Measurements from ENCODE around the gene CPT1B. TPM values are rescaled to one million over a fixed set of nuclear protein-coding genes. Genes with fewer than 3 reads are reported as not detected.
"Not testable (repeated sequence)": the region's sequence is repeated elsewhere in the genome, so short reads cannot be mapped to it uniquely, and the experiment has no call there.

CPT1B gene
- total RNA-seq, 1 donor from 2014 or later = 12.7 TPM

- no peak for TF ChIP-seq CTCF (IDR thresholded peaks at IDR 0.05)
- intact Hi-C loops (cut with DNase I) = no loop called here
- H3K9me3 ChIP-seq = no peaks in the 10 kb centered on the region
- H3K4me3 ChIP-seq = no peak overlapping the region
- ATAC-seq (no peak), DNase-seq (no peak)
- H3K27me3 ChIP-seq = no peaks in the 10 kb centered on the region
- H3K4me1 ChIP-seq = peaks cover 19% of the 10 kb centered on the region
- no peak overlapping the region for H3K27ac ChIP-seq
- peaks cover 38% of the 10 kb centered on the region for H3K36me3 ChIP-seq
Observed at GRCh38 chr22:50522806-50523438, 55.3 kb downstream of the CPT1B start.

GRCh38 chr22:50522208-50522805 lies 55.9 kb downstream of the CPT1B start:
- no peak for TF ChIP-seq CTCF (IDR thresholded peaks at IDR 0.05)
- peaks cover 45% of the 10 kb centered on the region for H3K36me3 ChIP-seq
- no peak overlapping the region for H3K4me3 ChIP-seq
- intact Hi-C loops (cut with DNase I) = no loop called here
- H3K27me3 ChIP-seq = no peaks in the 10 kb centered on the region
- ATAC-seq (no peak), DNase-seq (no peak)
- peaks cover 14% of the 10 kb centered on the region for H3K4me1 ChIP-seq
- H3K27ac ChIP-seq = no peak overlapping the region
- no peaks in the 10 kb centered on the region for H3K9me3 ChIP-seq

GRCh38 chr22:50521710-50522109 lies 56.5 kb downstream of the CPT1B start:
- H3K4me1 ChIP-seq = peaks cover 8% of the 10 kb centered on the region
- DNase-seq (no peak), ATAC-seq (no peak)
- intact Hi-C loops (cut with DNase I) = no loop called here
- no peak overlapping the region for H3K4me3 ChIP-seq
- no peak for TF ChIP-seq CTCF (IDR thresholded peaks at IDR 0.05)
- peaks cover 50% of the 10 kb centered on the region for H3K36me3 ChIP-seq
- no peaks in the 10 kb centered on the region for H3K9me3 ChIP-seq
- no peaks in the 10 kb centered on the region for H3K27me3 ChIP-seq
- no peak overlapping the region for H3K27ac ChIP-seq

- H3K9me3 ChIP-seq = no peaks in the 10 kb centered on the region
- H3K36me3 ChIP-seq = peaks cover 53% of the 10 kb centered on the region
- no peaks in the 10 kb centered on the region for H3K27me3 ChIP-seq
- intact Hi-C loops (cut with DNase I) = no loop called here
- ATAC-seq = no peak
- H3K4me1 ChIP-seq = peaks cover 6% of the 10 kb centered on the region
- no peak overlapping the region for H3K4me3 ChIP-seq
- no peak for DNase-seq
- no peak overlapping the region for H3K27ac ChIP-seq
- no peak for TF ChIP-seq CTCF (IDR thresholded peaks at IDR 0.05)
Observed at GRCh38 chr22:50520826-50521453, 57.3 kb downstream of the CPT1B start.

- DNase-seq; H3K4me3 ChIP-seq; H3K4me1 ChIP-seq; ATAC-seq; intact Hi-C loops (cut with DNase I); H3K27ac ChIP-seq; H3K27me3 ChIP-seq; H3K9me3 ChIP-seq: not testable (repeated sequence)
- H3K36me3 ChIP-seq = peaks cover 53% of the 10 kb centered on the region
Observed at GRCh38 chr22:50520184-50520583, 58.0 kb downstream of the CPT1B start.

GRCh38 chr22:50519151-50519550 lies 59.1 kb downstream of the CPT1B start:
- H3K27ac ChIP-seq = no peak overlapping the region
- H3K9me3 ChIP-seq = no peaks in the 10 kb centered on the region
- DNase-seq (no peak), ATAC-seq (no peak)
- H3K4me3 ChIP-seq = no peak overlapping the region
- no peak for TF ChIP-seq CTCF (IDR thresholded peaks at IDR 0.05)
- peaks cover 1% of the 10 kb centered on the region for H3K4me1 ChIP-seq
- no peaks in the 10 kb centered on the region for H3K27me3 ChIP-seq
- intact Hi-C loops (cut with DNase I) = no loop called here
- H3K36me3 ChIP-seq = peaks cover 53% of the 10 kb centered on the region
